ENCODE results near the gene TTC34. TPM values are rescaled to one million over a fixed set of nuclear protein-coding genes. Genes with fewer than 3 reads are reported as not detected.
A peak's percentile ranks its signal among the peaks of the same experiment; 100 is the strongest.
"Not testable (repeated sequence)": the region's sequence is repeated elsewhere in the genome, so short reads cannot be mapped to it uniquely, and the experiment has no call there.

TTC34 gene
- total and polyA plus RNA-seq, 5 donors from 2014 or later: 0.05 to 1.1 (median 0.13) TPM

DNA sequence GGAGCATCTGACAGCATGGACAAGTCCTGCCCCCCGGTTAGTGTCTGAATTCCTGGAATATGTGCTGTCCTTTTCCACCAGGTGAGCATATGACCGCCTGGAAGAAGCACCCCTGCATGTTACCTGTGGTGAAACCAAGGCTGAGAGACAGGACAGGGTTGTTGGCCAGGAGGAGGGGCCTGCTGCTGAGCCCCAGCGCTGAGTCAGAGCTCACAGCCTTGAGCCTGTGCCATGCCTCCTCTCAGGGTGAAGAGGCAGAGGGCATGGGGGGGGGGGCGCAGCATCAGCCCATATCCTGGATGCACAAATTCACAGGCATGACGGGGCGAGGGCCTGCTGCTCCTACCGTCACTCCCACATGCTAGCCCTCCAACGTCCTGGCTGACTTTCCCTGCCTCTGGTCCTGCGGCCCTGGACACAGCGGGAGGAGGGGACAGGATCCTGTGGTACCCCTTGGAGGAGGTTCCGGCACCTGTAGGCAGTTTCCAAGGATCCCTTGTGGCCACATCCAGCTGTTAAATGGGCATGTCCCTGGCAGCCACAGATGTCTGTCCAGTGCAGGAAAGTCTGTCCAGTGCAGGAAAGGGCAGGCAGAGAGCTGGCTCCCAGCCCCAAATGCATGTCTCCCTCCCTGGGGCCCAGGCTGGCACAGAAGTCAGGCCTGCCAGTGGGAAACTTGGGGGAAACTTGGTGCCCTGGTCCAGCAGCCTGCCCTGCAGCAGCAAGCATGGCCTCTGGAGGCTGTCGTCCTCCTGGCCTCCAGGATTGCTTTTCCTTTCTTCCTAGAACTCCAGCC lies 23.9 kb downstream of the TTC34 start:
- H3K27ac ChIP-seq (ENCODE audit: insufficient read depth, low read length, poor library complexity, severe bottlenecking): no peak overlapping the region
- H3K4me1 Mint-ChIP-seq: peaks cover 0 to 5% (median 0%) of the 10 kb centered on the region in 4 donors
- peaks cover 0 to 16% (median 0%) of the 10 kb centered on the region in 7 donors for H3K9me3 Mint-ChIP-seq
- H3K4me3 ChIP-seq (ENCODE audit: low read depth, low read length): no peak overlapping the region
- H3K9me3 ChIP-seq (ENCODE audit: control insufficient read depth in 2 of 2, low read length in 2 of 2): peaks cover 16 to 18% of the 10 kb centered on the region in 2 experiments
- H3K4me3 Mint-ChIP-seq: no peak overlapping the region
- no peaks in the 10 kb centered on the region for H3K27me3 ChIP-seq (ENCODE audit: control insufficient read depth, insufficient read depth, low read length)
- H3K27me3 Mint-ChIP-seq: peaks cover 26% of the 10 kb centered on the region
- DNase-seq: no peak
- peaks cover 8% of the 10 kb centered on the region for H3K36me3 Mint-ChIP-seq
- ATAC-seq (ENCODE audit: low read depth in 2 of 2): no peak
- H3K36me3 ChIP-seq (ENCODE audit: control insufficient read depth, insufficient read depth, low read length): no peaks in the 10 kb centered on the region
- H3K27ac Mint-ChIP-seq: no peak overlapping the region
- H3K4me1 ChIP-seq (ENCODE audit: control insufficient read depth, insufficient read depth, low read length, poor library complexity, severe bottlenecking): no peaks in the 10 kb centered on the region

DNA sequence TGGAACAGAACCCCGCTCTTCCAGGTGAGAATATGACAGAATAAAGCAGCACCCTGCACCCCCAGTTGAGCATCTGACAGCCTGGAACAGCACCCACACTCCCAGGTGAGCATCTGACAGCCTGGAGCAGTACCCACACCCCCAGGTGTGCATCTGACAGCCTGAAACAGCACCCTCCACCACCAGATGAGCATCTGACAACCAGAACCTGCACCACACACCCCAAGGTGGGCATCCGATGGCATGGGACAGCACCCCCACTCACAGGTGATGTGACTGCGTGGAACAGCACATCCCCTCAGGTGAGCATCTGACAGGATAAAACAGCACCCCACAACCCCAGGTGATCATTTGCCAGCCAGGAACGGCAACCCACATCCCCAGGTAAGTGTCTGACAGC lies 26.2 kb downstream of the TTC34 start:
- H3K4me3 Mint-ChIP-seq; H3K36me3 ChIP-seq (ENCODE audit: control insufficient read depth, insufficient read depth, low read length); ATAC-seq (ENCODE audit: low read depth in 2 of 2); H3K4me1 Mint-ChIP-seq; H3K27me3 ChIP-seq (ENCODE audit: control insufficient read depth, insufficient read depth, low read length); H3K36me3 Mint-ChIP-seq; H3K27ac ChIP-seq (ENCODE audit: insufficient read depth, low read length, poor library complexity, severe bottlenecking); DNase-seq; H3K4me3 ChIP-seq (ENCODE audit: low read depth, low read length); H3K9me3 Mint-ChIP-seq; H3K9me3 ChIP-seq (ENCODE audit: control insufficient read depth in 2 of 2, low read length in 2 of 2); H3K4me1 ChIP-seq (ENCODE audit: control insufficient read depth, insufficient read depth, low read length, poor library complexity, severe bottlenecking); H3K27ac Mint-ChIP-seq: not testable (repeated sequence)
- H3K27me3 Mint-ChIP-seq: peaks cover 12% of the 10 kb centered on the region

DNA sequence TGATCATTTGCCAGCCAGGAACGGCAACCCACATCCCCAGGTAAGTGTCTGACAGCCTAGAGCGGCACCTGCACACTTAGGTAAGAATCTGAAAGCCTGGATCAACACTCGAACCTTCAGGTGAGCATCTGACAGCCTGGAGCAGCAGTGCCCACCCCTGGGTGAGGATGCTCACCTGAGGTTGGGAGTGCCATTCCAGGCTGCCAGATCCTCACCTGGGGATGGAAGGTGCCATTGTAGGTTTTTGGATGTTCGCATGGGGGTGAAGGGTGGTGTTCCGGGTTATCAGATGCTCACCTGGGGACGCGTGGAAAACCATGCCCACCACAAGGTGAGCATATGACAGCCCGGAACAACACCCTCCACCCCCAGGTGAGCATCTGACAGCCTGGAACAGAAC lies 33.4 kb downstream of the TTC34 start:
- not testable (repeated sequence) for H3K27ac ChIP-seq (ENCODE audit: insufficient read depth, low read length, poor library complexity, severe bottlenecking); H3K4me1 Mint-ChIP-seq; H3K9me3 ChIP-seq (ENCODE audit: control insufficient read depth in 2 of 2, low read length in 2 of 2); H3K4me3 Mint-ChIP-seq; H3K4me1 ChIP-seq (ENCODE audit: control insufficient read depth, insufficient read depth, low read length, poor library complexity, severe bottlenecking); H3K36me3 Mint-ChIP-seq; H3K36me3 ChIP-seq (ENCODE audit: control insufficient read depth, insufficient read depth, low read length); H3K4me3 ChIP-seq (ENCODE audit: low read depth, low read length); DNase-seq; ATAC-seq (ENCODE audit: low read depth in 2 of 2); H3K27me3 ChIP-seq (ENCODE audit: control insufficient read depth, insufficient read depth, low read length); H3K9me3 Mint-ChIP-seq; H3K27me3 Mint-ChIP-seq
- H3K27ac Mint-ChIP-seq: peak overlapping the region in 1 of 3 donors; percentile 5

DNA sequence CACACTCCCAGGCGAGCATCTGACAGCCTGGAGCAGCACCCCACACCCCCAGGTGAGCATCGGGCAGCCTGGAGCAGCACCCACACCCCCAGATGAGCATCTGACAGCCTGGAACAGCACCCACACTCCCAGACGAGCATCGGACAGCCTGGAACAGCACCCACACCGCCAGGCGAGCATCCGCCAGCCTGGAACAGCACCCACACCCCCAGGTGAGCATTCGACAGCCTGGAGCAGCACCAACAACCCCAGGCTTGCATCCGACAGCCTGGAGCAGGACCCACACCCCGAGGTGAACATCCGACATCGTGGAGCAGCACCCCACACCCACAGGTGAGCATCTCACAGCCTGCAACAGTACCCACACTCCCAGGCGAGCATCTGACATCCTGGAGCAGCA lies 42.1 kb downstream of the TTC34 start:
- not testable (repeated sequence) for H3K36me3 Mint-ChIP-seq; ATAC-seq (ENCODE audit: low read depth in 2 of 2); H3K4me1 Mint-ChIP-seq; H3K9me3 ChIP-seq (ENCODE audit: control insufficient read depth in 2 of 2, low read length in 2 of 2); H3K9me3 Mint-ChIP-seq; DNase-seq; H3K27ac ChIP-seq (ENCODE audit: insufficient read depth, low read length, poor library complexity, severe bottlenecking); H3K27me3 Mint-ChIP-seq; H3K4me3 ChIP-seq (ENCODE audit: low read depth, low read length); H3K4me3 Mint-ChIP-seq; H3K27ac Mint-ChIP-seq; H3K36me3 ChIP-seq (ENCODE audit: control insufficient read depth, insufficient read depth, low read length); H3K4me1 ChIP-seq (ENCODE audit: control insufficient read depth, insufficient read depth, low read length, poor library complexity, severe bottlenecking); H3K27me3 ChIP-seq (ENCODE audit: control insufficient read depth, insufficient read depth, low read length)

DNA sequence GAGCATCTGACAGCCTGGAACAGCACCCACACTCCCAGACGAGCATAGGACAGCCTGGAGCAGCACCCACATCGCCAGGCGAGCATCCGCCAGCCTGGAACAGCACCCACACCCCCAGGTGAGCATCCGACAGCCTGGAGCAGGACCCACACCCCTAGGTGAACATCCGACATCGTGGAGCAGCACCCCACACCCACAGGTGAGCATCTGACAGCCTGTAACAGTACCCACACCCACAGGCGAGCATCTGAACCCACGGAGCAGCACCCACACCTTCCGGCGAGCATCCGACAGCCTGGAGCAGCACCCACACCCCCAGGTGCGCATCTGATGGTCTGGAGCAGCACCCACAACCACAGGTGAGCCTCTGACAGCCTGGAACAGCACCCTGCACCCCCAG lies 44.0 kb downstream of the TTC34 start:
- not testable (repeated sequence) for H3K36me3 Mint-ChIP-seq; H3K4me3 ChIP-seq (ENCODE audit: low read depth, low read length); H3K4me3 Mint-ChIP-seq; H3K27me3 ChIP-seq (ENCODE audit: control insufficient read depth, insufficient read depth, low read length); H3K4me1 Mint-ChIP-seq; H3K27ac Mint-ChIP-seq; H3K4me1 ChIP-seq (ENCODE audit: control insufficient read depth, insufficient read depth, low read length, poor library complexity, severe bottlenecking); ATAC-seq (ENCODE audit: low read depth in 2 of 2); DNase-seq; H3K36me3 ChIP-seq (ENCODE audit: control insufficient read depth, insufficient read depth, low read length); H3K9me3 ChIP-seq (ENCODE audit: control insufficient read depth in 2 of 2, low read length in 2 of 2); H3K9me3 Mint-ChIP-seq; H3K27ac ChIP-seq (ENCODE audit: insufficient read depth, low read length, poor library complexity, severe bottlenecking); H3K27me3 Mint-ChIP-seq

DNA sequence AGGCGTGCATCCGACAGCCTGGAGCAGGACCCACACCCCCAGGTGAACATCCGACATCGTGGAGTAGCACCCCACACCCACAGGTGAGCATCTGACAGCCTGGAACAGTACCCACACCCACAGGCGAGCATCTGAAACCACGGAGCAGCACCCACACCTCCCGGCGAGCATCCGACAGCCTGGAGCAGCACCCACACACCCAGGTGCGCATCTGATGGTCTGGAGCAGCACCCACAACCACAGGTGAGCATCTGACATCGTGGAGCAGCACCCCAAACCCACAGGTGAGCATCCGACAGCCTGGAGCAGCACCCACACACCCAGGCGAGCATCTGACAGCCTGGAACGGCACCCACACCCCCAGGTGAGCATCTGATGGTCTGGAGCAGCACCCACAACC lies 46.1 kb downstream of the TTC34 start:
- H3K9me3 Mint-ChIP-seq; H3K4me1 ChIP-seq (ENCODE audit: control insufficient read depth, insufficient read depth, low read length, poor library complexity, severe bottlenecking); H3K4me1 Mint-ChIP-seq; H3K36me3 Mint-ChIP-seq; H3K27ac Mint-ChIP-seq; DNase-seq; H3K27me3 Mint-ChIP-seq; H3K4me3 ChIP-seq (ENCODE audit: low read depth, low read length); H3K27ac ChIP-seq (ENCODE audit: insufficient read depth, low read length, poor library complexity, severe bottlenecking); H3K4me3 Mint-ChIP-seq; H3K27me3 ChIP-seq (ENCODE audit: control insufficient read depth, insufficient read depth, low read length); H3K36me3 ChIP-seq (ENCODE audit: control insufficient read depth, insufficient read depth, low read length); ATAC-seq (ENCODE audit: low read depth in 2 of 2); H3K9me3 ChIP-seq (ENCODE audit: control insufficient read depth in 2 of 2, low read length in 2 of 2): not testable (repeated sequence)

DNA sequence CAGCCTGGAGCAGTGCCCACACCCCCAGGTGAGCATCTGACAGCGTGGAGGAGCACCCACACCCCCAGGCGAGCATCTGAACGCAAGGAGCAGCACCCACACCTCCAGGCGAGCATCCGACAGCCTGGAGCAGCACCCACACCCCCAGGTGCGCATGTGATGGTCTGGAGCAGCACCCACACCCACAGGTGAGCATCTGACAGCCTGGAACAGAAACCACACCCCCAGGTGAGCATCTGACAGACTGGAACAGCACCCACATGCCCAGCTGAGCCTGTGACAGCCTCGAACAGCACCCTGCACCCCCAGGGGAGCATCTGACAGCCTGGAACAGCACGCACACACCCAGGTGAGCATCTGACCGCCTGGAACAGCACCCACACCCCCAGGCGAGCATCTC lies 46.9 kb downstream of the TTC34 start:
- not testable (repeated sequence) for H3K9me3 Mint-ChIP-seq; H3K4me1 ChIP-seq (ENCODE audit: control insufficient read depth, insufficient read depth, low read length, poor library complexity, severe bottlenecking); H3K27me3 Mint-ChIP-seq; H3K4me3 ChIP-seq (ENCODE audit: low read depth, low read length); ATAC-seq (ENCODE audit: low read depth in 2 of 2); H3K4me3 Mint-ChIP-seq; H3K4me1 Mint-ChIP-seq; H3K9me3 ChIP-seq (ENCODE audit: control insufficient read depth in 2 of 2, low read length in 2 of 2); H3K36me3 ChIP-seq (ENCODE audit: control insufficient read depth, insufficient read depth, low read length); H3K27me3 ChIP-seq (ENCODE audit: control insufficient read depth, insufficient read depth, low read length); H3K27ac Mint-ChIP-seq; DNase-seq; H3K27ac ChIP-seq (ENCODE audit: insufficient read depth, low read length, poor library complexity, severe bottlenecking); H3K36me3 Mint-ChIP-seq

DNA sequence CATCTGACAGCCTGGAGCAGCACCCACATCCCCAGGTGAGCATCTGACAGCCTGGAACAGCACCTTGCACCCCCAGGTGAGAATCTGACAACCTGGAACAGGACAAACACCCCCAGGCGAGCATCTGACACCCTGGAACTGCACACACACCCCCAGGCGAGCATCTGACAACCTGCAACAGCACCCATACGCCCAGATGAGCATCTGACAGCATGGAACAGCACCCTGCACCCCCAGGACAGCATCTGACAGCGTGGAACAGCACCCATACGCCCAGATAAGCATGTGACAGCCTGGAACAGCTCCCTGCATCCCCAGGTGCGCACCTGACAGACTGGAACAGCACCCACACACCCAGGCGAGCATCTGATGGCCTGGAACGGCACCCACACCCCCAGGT lies 49.0 kb downstream of the TTC34 start:
- H3K9me3 Mint-ChIP-seq; H3K9me3 ChIP-seq (ENCODE audit: control insufficient read depth in 2 of 2, low read length in 2 of 2); H3K4me1 Mint-ChIP-seq; H3K4me3 ChIP-seq (ENCODE audit: low read depth, low read length); H3K27me3 ChIP-seq (ENCODE audit: control insufficient read depth, insufficient read depth, low read length); H3K4me3 Mint-ChIP-seq; H3K4me1 ChIP-seq (ENCODE audit: control insufficient read depth, insufficient read depth, low read length, poor library complexity, severe bottlenecking); H3K27ac Mint-ChIP-seq; H3K36me3 Mint-ChIP-seq; DNase-seq; H3K27me3 Mint-ChIP-seq; H3K27ac ChIP-seq (ENCODE audit: insufficient read depth, low read length, poor library complexity, severe bottlenecking); ATAC-seq (ENCODE audit: low read depth in 2 of 2); H3K36me3 ChIP-seq (ENCODE audit: control insufficient read depth, insufficient read depth, low read length): not testable (repeated sequence)

Data from CD4-positive, CD25-positive, alpha-beta regulatory T cell (primary cell).